GM12875 (cell line): ENCODE data around the gene RBM4.

Source experiments
- H3K4me3 ChIP-seq: one replicate; pipeline ENCODE4 v1.5.1; 2011; ENCODE audit warnings: low read depth, low read length, control low read depth
- CTCF ChIP-seq: IDR thresholded peaks from 2 replicates; pipeline ENCODE4 v1.5.1; 2011; ENCODE audit warnings: low read depth, mild to moderate bottlenecking, control low read depth, inconsistent platforms, low read length, moderate library complexity, borderline replicate concordance; ENCODE audit not compliant: insufficient read depth

The RBM4 gene

GRCh38 chr11:66676931-66677598 lies 38.6 kb downstream of the RBM4 start:
- no peak for TF ChIP-seq CTCF
- peak overlapping the region; percentile 66 for H3K4me3 ChIP-seq

GRCh38 chr11:66677599-66678375 lies 39.3 kb downstream of the RBM4 start, which contains the start of gene RBM4B:
RBM4B (minus strand) TSS chr11:66677887; CDS start chr11:66677079, 808 bp downstream.
- H3K4me3 ChIP-seq: peak within 1 kb of the TSS; percentile 66
- no peak for TF ChIP-seq CTCF

- TF ChIP-seq CTCF: no peak
- H3K4me3 ChIP-seq: no peak overlapping the region
These were observed 42.6 kb downstream of the RBM4 start for GRCh38 chr11:66680966-66681645.

GRCh38 chr11:66683877-66684276 lies 45.4 kb downstream of the RBM4 start:
- H3K4me3 ChIP-seq: no peak overlapping the region
- no peak for TF ChIP-seq CTCF

GRCh38 chr11:66684635-66685034 lies 46.1 kb downstream of the RBM4 start:
- H3K4me3 ChIP-seq: no peak overlapping the region
- no peak for TF ChIP-seq CTCF

- no peak overlapping the region for H3K4me3 ChIP-seq
- no peak for TF ChIP-seq CTCF
These were observed 47.0 kb downstream of the RBM4 start for GRCh38 chr11:66685276-66686099.
